HG02938 (cell line): ENCODE results near the gene ARNT2.

ENCODE experiments used
- ATAC-seq: cut with Tn5 transposase; IDR thresholded peaks from one replicate; pipeline ENCODE4 v1.9.1; 2021; ENCODE audit warnings: mild to moderate bottlenecking, moderate library complexity; ENCODE audit not compliant: unreplicated experiment

The ARNT2 gene

DNA sequence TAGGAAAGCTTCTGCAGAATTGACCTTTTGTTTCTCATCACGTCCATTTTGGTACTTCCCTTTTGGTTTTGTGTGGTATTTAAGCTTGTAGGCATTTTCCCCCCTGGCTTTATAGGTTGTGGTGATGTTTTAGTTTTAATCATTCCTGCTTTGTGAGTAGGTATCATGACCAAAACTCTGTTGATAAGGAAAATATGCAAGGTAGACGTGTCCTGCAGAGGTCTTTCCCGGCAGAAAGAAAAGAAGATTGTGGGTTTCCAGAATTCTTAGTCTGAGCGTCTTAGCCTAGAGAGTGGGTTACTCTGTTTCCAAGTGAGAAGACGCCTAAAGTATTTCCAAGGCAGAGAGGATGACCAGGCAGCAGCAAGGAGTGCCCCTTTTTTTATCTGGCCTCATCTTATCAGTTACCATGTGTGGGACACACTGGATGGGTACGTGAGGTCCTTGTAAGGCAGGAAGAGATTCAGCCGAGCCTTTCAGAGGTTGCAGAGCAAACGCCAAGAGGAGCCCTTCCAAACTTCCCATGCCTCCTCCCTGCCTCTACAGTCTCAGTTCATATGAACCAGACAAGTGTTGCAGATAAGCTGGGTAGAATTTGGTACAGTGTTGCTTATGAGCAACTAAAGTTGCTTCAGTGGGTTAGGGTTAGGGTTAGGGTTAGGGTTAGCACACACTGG, 58.8 kb downstream of the ARNT2 start:
- no peak for ATAC-seq

DNA sequence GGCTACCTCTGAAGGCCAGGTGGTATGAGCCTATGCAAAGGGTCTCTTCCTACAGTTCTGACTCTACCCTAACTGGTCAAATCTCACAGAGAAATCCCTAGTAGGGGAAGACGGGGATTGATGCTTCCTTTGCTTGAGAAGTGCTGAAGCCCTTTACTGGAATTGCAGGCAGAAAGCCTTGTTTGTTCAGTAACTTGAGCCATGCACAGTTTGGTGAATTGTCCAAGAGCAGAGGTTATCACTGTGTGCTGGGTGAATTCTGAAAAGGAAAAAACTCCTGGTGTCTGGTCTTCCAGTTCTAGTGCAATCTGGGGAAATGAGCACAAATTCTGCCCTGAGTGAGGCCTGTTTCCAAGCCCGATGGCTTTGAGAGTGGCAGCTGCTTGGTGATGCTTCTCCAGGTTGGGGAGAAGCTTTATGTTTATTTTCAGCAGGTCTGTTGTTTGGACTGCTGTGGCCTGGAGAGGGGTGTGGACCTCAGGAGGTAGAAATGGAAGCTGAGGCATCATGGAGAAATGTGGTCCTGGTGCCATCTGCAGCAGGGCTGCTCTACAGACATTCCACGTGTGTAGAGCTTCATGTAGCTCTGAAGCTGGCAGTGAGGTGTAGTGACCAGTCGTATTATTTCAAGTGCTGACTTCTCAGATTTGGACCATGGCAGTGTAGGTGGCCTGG, 60.9 kb downstream of the ARNT2 start:
- no peak for ATAC-seq

DNA sequence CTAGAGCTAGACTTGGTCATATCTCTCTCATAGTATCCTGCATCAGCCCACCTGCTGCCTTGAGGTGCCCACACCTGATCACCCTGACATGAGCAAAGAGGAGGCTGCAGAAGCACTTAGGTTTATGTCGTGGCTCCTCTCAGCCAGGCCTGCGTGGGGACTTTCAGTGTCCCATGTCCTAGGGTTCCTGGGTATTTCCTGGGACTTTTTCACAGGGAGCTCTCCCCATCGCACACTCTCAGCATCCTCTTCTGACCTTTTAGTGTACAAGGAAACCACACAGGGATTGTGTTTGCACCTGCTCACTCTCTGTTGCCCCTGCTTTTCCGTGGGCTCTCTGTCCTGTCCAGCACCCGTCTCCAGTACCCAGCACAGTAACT, 61.4 kb downstream of the ARNT2 start:
- ATAC-seq = no peak

DNA sequence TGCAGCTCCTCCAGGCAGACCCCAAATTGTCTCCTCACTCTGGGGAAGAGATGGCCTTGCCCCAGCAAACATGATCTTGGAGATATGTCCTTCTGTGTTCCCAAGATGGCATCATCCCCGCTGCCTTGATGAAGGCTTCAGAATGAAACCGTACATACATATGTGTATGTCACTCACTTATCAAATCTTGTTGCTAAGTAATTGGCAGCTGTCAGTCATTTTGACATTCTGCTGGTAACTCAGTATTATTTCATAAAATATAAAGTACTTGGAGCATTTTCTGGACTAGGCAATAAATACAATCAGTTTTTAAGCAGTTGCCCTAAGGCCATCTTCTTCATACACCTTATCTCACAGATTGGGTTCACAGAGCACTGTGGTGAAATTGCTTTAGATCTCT, 62.4 kb downstream of the ARNT2 start:
- no peak for ATAC-seq

DNA sequence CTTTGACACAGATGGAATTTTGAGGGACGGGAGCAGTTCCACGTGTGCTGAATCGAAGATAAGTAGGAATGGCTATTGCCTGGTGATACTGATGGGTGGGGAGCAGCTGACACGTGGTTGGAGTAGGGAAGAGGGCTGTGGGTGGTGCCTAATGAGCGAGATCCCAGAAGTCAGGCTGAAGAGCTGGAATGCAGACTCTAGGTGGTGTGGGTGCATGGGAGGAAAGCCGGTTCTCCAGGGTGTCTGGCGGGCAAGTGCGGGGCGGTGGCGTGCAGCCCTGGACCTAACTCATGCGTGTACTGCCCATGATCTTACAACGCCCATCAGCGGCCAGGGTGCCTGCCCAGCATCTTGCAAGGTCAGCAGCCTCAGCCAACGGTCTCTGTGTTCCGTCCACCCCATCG, 63.1 kb downstream of the ARNT2 start:
- no peak for ATAC-seq

DNA sequence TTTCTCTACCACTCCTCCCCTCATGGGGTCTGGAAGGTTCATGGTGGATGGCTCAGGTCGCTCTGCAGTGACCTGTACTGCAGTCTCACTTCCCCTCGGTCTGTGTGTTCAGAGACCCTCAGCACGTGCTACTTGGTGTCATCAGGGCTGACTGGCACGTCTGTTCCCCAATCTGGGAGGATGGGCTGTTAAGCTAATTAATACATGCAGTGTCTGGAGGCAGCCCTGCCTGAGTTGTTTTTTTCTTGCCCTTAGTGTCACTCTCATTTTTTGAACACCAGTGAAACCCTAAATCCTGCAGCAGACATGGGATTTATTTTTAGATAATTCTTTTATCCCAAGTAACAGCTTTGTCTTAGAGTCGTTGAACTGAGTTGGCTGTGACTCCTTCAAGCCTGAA, 64.6 kb downstream of the ARNT2 start:
- ATAC-seq = no peak

DNA sequence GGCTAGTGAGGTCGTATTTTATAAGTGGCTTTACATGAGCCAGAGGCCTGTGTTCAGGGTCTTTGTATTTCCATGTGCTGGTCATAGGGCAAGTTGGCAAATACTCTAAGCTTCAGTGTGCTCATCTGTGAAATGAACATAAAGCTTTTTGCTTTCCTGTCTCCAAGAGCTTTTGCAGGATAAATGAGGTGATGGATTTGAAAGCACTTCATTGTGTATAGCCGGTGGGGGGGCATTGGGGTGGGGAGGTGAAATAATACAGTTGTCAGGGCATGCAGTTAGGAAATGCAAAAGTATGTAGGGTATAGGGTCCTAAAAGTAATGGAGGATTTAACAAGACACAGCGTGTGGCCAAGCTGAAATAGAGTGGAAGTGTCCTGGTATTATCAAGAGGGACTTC, 67.7 kb downstream of the ARNT2 start:
- no peak for ATAC-seq

DNA sequence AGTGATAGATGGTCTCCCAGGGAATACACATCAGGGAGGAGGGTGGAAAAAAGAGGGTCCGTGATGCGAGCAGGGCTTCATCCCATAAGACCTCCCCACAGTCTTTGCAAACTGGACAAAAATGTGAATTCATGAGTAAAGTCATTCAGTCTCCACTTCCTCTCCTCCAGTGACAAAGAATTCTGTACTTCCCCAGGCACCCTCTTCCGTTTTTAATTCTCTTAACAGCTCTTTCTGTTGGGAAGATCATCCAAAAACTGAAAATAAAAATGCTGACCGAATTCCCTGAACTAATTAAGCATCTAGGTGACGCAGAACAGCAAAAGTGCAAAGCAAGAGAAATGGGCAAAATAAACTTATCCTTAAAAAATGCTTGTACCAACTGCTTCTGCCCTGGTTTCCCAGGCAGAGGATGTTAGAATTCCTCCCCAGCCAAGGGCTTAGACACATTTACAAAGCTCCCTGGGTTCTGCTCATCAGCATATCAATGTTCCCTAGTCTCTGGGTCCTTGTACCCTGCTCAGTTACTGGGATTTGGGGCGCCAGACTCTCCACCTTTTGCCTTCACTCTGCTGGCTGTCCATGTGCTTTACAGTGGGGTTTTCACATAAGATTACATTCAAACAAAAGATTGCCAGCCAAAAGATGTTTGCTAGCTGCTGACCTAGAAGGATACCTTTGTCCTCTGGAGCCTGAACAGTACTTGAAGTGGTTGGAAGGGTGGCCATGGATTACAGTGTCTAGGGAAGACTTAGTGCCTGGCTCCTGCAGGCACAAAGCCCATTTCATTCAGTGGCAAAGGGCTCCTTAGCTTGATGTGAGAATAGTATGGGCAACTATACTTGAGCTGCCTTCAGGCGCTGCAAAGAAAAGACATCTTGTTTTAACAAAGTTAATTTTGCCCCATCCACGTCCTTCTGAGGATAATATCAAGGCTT, 69.4 kb downstream of the ARNT2 start:
- ATAC-seq = no peak

DNA sequence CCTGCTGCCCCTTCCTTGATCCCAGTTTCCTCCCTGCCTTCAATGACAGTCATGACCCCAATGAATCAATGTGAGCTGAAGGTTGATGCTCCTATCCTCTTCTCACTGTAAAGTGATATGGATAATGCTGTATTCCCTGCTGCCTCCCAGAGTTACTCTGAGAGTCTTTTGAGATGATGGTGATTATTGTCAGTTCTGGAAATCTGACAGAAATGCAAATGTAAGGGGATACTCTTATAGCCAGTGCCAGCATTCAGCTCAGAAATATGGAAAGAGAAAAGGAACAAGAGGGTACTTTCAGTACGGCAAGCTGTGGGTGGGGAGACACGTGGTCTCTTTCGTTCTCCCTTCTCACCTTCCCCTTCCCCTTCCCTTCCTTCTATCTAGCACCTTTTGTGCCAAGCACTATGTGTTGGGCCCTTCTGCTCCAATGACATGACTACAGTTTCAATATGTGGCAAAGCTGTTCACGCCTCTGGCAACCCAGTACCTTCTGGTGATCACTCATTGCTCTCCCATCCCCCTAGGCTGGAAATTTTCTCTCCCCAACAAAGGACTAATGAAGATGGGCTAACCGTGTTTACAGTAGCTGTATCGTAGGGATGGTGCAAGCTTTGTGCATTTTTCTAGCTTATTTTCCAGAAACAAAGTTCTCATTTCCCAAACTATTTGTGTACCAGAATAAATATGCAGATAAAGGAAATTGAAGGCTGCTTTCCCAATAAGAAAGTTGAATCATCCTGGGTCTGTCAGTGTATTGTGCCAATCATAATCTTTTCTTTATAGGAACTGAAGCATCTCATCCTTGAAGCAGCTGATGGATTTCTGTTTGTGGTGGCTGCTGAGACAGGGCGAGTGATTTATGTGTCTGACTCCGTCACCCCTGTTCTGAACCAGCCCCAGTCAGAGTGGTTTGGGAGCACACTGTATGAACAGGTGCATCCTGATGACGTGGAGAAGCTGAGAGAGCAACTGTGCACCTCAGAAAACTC, 70.3 kb downstream of the ARNT2 start:
- ATAC-seq = no peak

DNA sequence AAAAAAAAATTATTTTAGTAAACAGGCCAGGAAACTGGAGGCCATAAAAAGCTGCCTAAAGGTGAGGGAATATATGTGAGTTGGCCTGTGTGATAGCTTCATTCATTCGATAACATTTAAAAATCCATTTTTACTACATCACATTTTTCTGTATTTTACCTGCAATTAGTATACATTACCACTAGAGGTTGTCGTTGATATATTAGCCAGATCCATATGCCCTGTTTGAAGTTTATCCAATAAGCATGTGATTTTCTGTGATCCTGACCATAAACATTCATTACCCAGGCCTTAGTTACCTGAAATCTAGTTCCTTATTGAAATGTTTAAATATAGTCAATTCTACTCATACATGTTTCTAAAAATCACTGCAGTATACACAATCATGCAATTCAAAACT, 71.4 kb downstream of the ARNT2 start:
- no peak for ATAC-seq

DNA sequence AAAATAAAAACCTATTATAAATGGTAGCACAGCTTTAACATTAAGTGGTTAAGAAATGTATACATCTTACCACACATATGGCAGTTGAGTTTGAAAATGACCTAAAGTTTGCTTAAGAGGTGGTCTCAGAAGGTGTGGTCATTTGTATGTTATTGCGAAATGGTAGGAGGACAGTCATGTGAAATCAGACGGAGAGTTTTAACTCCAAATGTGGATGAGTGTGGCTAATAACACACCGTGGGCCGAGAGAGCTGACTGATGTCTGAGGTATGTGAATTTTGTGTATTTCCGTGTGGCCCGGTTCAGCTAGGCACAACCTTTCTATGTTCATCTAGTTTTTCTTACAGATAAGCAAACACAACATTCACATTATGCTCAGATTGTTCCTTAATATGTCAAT, 71.9 kb downstream of the ARNT2 start:
- no peak for ATAC-seq

DNA sequence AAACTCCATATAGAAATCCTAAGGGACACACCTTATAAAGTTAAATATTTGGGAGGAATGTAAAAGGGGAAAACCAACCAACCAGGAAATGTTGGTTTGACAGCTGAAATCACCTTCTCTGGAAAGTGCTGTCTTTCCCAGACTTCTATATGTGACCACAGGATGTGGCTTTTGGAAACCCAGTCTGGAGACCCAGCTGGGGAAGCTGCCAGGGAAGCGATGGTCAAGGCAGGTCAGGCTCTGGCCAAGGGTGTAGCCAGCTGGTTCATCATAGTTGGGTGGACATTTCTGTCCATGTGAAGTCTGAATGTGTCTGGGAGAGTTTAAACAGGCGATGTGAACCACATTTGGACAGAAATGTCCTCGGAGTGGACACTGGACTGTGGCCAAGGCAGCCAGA, 73.9 kb downstream of the ARNT2 start:
- ATAC-seq = no peak

DNA sequence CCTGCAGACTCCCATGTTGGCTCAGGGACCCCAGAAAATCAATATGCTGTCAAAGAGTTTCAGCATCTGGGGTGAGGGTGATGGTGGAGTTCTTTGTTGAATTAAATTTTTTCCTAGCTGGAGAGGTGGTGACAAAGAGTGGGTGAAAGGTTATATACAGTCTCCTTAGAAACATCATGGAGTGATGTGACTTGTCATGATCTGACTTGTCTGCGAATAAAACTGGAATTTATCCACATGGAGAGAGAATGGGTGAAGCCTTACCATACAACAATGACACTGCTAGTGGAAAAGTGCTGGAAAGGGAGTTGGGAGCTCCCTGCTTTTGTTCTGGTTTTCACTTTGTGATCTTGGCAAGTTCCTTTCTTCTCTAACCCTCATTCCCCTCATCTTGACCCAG, 75.0 kb downstream of the ARNT2 start:
- no peak for ATAC-seq

DNA sequence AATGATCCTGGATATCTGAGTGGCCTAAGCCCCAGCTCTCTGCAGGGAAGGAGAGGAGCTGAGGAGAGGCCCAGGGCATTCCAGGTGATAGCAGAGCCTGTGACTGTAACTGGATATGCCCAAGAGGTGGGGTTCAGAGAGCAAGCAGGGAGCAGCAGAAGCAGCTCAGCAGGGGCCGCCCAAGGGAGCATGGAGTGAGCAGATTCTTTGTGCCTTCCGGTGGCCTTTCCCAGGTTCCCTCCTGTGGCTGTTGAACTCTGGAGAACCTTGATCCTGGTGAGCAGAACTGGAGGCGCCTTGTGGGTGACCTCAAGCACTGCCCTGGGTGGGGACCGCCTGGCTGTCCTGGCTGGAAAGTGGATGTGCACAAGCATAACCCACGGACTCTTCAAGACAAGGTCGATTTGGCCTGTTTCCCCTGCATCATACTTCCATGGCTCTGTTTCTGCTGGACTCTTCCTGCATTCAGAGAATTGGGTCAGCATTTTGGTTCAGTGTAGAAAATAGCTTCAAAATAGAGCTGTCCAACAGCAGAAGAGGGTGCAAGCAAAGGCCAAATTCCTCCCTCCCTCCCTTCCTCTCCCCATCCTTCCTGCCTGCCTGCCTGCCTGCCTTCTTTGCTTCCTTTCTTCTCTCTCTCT, 76.1 kb downstream of the ARNT2 start:
- ATAC-seq = no peak

DNA sequence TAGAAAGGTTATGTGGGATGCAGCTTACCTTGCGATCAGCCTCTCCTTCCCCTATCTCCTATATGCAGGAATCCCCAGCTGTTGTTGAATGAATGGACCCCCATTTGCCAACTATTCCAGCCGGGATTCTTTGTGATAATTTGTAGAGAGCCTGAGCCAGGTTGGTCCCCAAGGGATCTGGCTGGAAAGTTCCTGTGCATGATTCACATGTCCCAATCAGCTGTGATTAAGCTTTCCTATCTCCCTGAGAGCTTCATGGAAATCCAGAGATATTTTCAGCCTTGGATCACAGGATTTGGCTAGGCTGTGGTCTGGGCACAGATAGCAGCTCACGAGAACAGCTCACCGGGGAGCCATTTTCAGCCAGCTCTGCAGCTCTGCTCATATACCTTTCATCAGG, 76.7 kb downstream of the ARNT2 start:
- no peak for ATAC-seq

DNA sequence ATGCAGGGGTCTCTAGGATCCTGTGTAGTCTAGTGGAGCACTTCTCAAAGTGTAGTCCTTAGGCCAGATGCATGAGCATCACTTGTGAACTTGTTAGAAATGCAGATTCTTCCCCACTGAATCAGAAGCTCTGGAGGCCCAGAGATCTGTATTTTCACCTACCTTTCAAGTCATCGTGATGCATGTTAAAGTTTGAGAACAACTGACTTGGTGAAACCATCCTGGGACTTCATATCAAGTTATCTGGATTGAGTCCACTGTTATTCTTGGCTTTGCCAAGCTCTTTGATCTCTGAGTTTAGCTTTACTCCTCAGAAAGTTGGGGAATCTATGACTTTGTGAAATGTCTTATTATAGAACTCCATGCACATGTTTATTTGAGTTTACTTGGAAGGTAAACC, 78.5 kb downstream of the ARNT2 start:
- ATAC-seq = no peak

DNA sequence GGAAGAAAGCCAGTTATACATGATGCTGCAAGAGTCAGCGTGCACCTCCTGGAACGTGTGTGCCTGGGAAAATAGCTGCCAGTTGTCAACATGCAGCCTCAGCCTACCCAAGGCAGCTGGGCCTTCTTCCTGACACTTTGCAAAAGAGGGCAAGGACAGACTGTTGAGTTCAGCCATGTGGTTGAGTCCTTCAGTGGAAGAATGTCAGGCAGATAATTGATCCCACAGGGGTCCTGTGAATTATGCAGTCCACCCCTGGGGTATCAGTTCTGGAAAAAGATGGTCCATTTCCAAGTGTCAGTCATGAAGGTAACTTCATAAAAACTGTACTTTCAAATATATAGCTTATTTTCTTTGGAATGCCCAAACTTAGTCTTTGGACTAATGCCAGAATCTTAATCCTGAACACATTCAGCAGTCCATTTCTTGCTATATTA, 79.6 kb downstream of the ARNT2 start:
- no peak for ATAC-seq

DNA sequence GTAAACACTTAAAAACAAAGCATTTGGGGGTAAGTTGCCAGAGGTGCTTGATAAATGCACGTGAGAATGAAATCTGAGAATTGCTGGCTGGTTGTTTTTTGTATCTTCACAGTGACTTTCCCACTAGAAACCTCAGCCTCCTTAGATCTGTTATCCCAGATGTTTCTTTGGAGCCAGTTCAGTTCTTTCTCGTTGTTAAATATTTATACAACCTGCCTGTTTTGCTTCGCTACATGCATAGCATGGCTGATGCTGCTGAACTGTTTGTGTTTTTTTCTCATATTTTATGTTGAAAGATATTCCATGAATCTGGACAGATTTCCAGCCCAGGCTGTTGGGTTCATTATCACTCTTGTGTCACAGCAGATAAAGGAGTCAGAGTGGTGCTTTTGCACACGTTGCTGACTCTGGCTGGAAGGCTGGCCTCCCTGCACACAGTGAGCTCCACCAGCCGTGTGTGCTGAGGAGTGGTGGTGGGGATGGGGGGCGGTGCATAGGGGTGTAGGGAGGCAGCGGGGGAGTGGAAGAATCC, 80.2 kb downstream of the ARNT2 start:
- no peak for ATAC-seq

DNA sequence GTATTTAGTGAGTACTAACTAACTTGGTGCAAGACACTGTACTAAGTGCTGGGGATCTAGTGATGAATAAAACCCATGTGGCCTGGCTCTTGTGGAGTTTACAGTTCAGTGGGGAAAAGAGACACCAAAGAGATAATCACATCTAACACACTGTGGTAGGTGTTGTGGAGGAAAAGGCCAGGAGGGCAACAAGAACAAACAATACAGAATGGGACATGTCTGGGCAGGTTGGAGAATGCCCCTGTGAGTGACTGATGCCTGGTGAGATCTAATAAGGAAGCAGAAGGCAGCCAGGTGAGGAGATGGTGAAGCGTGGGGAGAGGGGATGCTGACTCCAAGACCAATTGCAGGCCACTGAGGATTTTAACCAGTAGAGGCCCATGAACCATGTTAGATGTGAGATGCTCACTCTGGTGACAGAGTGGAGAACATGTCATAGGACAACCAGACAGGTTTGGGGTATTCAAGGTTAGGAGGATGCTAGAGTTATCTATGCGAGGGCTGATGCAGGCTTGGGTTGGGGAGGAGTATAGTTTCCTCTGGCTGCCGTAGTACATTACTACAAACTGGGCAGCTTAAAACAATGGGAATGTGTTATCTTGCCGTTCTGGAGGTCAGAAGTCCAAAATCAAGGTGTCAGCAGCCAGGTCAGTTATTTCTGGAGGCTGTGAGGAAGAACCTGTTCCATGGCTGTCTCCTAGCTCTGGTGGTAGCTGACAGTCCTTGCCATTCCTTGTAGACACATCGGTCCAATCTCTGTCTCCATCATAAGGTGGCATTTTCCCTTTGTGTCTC, 81.4 kb downstream of the ARNT2 start:
- ATAC-seq = no peak
